ENCODE data around the gene CARD11.
A peak's percentile ranks its signal among the peaks of the same experiment; 100 is the strongest.

Gene CARD11

GRCh38 chr7:2906197-2906931 is 137.3 kb downstream of the CARD11 start:
- DNase-seq, result no peak
- Histone ChIP-seq H3K9me3 (ENCODE audit: severe bottlenecking) (no peaks in the 10 kb centered on the region), H3K27me3 (ENCODE audit: insufficient read depth, low read depth, severe bottlenecking) (no peaks in the 10 kb centered on the region), H3K27ac (no peak overlapping the region), H3K4me3 (ENCODE audit: low read depth, low read length) (no peak overlapping the region), H3K36me3 (no peaks in the 10 kb centered on the region)
- TF ChIP-seq CTCF (IDR thresholded peaks at IDR 0.05; ENCODE audit: low read depth, low read length), result no peak

- no peak overlapping the region for H3K27ac ChIP-seq
- no peaks in the 10 kb centered on the region for H3K36me3 ChIP-seq
- no peak for TF ChIP-seq CTCF (IDR thresholded peaks at IDR 0.05; ENCODE audit: low read depth, low read length)
- H3K27me3 ChIP-seq (ENCODE audit: insufficient read depth, low read depth, severe bottlenecking), result no peaks in the 10 kb centered on the region
- H3K4me3 ChIP-seq (ENCODE audit: low read depth, low read length), result no peak overlapping the region
- H3K9me3 ChIP-seq (ENCODE audit: severe bottlenecking), result no peaks in the 10 kb centered on the region
- no peak for DNase-seq
Observed at GRCh38 chr7:2905500-2905899, 138.2 kb downstream of the CARD11 start.

GRCh38 chr7:2905027-2905426 is 138.6 kb downstream of the CARD11 start:
- no peaks in the 10 kb centered on the region for H3K27me3 ChIP-seq (ENCODE audit: insufficient read depth, low read depth, severe bottlenecking)
- no peaks in the 10 kb centered on the region for H3K9me3 ChIP-seq (ENCODE audit: severe bottlenecking)
- no peak for DNase-seq
- no peaks in the 10 kb centered on the region for H3K36me3 ChIP-seq
- no peak overlapping the region for H3K4me3 ChIP-seq (ENCODE audit: low read depth, low read length)
- no peak overlapping the region for H3K27ac ChIP-seq
- TF ChIP-seq CTCF (IDR thresholded peaks at IDR 0.05; ENCODE audit: low read depth, low read length), result no peak

GRCh38 chr7:2904202-2904601 is 139.5 kb downstream of the CARD11 start:
- Histone ChIP-seq H3K9me3 (ENCODE audit: severe bottlenecking) (no peaks in the 10 kb centered on the region), H3K27ac (no peak overlapping the region), H3K27me3 (ENCODE audit: insufficient read depth, low read depth, severe bottlenecking) (no peaks in the 10 kb centered on the region), H3K36me3 (no peaks in the 10 kb centered on the region), H3K4me3 (ENCODE audit: low read depth, low read length) (no peak overlapping the region)
- DNase-seq, result no peak
- TF ChIP-seq CTCF (IDR thresholded peaks at IDR 0.05; ENCODE audit: low read depth, low read length), result no peak

- no peak overlapping the region for H3K27ac ChIP-seq
- TF ChIP-seq CTCF (IDR thresholded peaks at IDR 0.05; ENCODE audit: low read depth, low read length), result no peak
- no peak for DNase-seq
- H3K9me3 ChIP-seq (ENCODE audit: severe bottlenecking), result no peaks in the 10 kb centered on the region
- no peaks in the 10 kb centered on the region for H3K36me3 ChIP-seq
- no peak overlapping the region for H3K4me3 ChIP-seq (ENCODE audit: low read depth, low read length)
- no peaks in the 10 kb centered on the region for H3K27me3 ChIP-seq (ENCODE audit: insufficient read depth, low read depth, severe bottlenecking)
Observed at GRCh38 chr7:2903682-2904162, 139.9 kb downstream of the CARD11 start.

GRCh38 chr7:2897023-2897422 is 146.6 kb downstream of the CARD11 start:
- no peaks in the 10 kb centered on the region for H3K9me3 ChIP-seq (ENCODE audit: severe bottlenecking)
- no peak for DNase-seq

More at GRCh38 chr7:2897023-2897422, 146.6 kb downstream of the CARD11 start:
- Histone ChIP-seq H3K27ac (no peak overlapping the region), H3K4me3 (ENCODE audit: low read depth, low read length) (no peak overlapping the region), H3K36me3 (no peaks in the 10 kb centered on the region), H3K27me3 (ENCODE audit: insufficient read depth, low read depth, severe bottlenecking) (no peaks in the 10 kb centered on the region)
- TF ChIP-seq CTCF (IDR thresholded peaks at IDR 0.05; ENCODE audit: low read depth, low read length), result 0 out of 2 replicates have a peak, but pooled peaks have one; percentile 28

All from WERI-Rb-1 (cell line).